A549 (cell line): ENCODE data around the gene DYNC1LI2. TPM values are rescaled to one million over a fixed set of nuclear protein-coding genes. Genes with fewer than 3 reads are reported as not detected.

Experiments used
- ATAC-seq, 2 experiments: fragments of 200-7000 bp in 1 of 2; fragments of >200 bp in 1 of 2; cut with Nextera tagmentation in 1 of 2; cut with Tn5 transposase in 1 of 2; 3 replicates each; pipeline versions ENCODE4 v1.8.0 to v1.9.1; 2018 to 2020; ENCODE audit warnings: mild to moderate bottlenecking in 1 of 2, moderate library complexity in 1 of 2
- CTCF ChIA-PET: fragments of 300-600 bp; sonication (Branson Sonifier 250); formaldehyde crosslinking; extraction: SDS; loops from one replicate; lab custom pipeline; 2021; ENCODE audit warnings: antibody characterized with exemption, inconsistent platforms; lab: Yijun Ruan, JAX
- POLR2A ChIA-PET: fragments of 350-600 bp; formaldehyde crosslinking; extraction: SDS; loops from one replicate; lab custom pipeline; 2021; ENCODE audit warnings: antibody characterized with exemption, inconsistent platforms; lab: Yijun Ruan, JAX
- DNase-seq, 2 experiments: peaks; one replicate each; pipeline versions ENCODE4 v3.0.0 to v3.0.0-alpha.2; 2011 to 2016; ENCODE audit warnings: low read depth in 1 of 2, low spot score in 1 of 2
- FAIRE-seq: peaks from 2 replicates; lab custom pipeline; 2011; peaks lifted over from hg19 to GRCh38; lab: Jason Lieb, UNC
- H3K27ac ChIP-seq, 2 experiments: fragments of >200 bp; sonication (Bioruptor Twin); formaldehyde crosslinking; 3 replicates each; pipeline ENCODE4 v1.5.1; 2016 to 2017
- H3K4me1 ChIP-seq: fragments of >200 bp; sonication (Bioruptor Twin); formaldehyde crosslinking; 3 replicates; pipeline ENCODE4 v1.6.1; 2016
- H3K4me2 ChIP-seq: fragments of >200 bp; sonication (Bioruptor Twin); formaldehyde crosslinking; 3 replicates; pipeline ENCODE4 v1.6.1; 2016
- H3K4me3 ChIP-seq: fragments of >200 bp; sonication (Bioruptor Twin); formaldehyde crosslinking; 3 replicates; pipeline ENCODE4 v1.5.1; 2016
- H3K9me3 ChIP-seq: fragments of >200 bp; sonication (Bioruptor Twin); formaldehyde crosslinking; 3 replicates; pipeline ENCODE4 v1.6.1; 2016
- CBX8 ChIP-seq: fragments of 200-600 bp; sonication (generic); IDR thresholded peaks from 2 replicates; pipeline ENCODE4 v1.6.1; 2016
- CEBPB ChIP-seq, 2 experiments: fragments of >200 bp in 1 of 2; sonication (Bioruptor Twin) in 1 of 2; formaldehyde crosslinking in 1 of 2; IDR thresholded peaks; 2 replicates each; pipeline ENCODE4 v1.6.1; 2012 to 2016
- CHD2 ChIP-seq: fragments of 150-350 bp; IDR thresholded peaks from 2 replicates; pipeline ENCODE4 v1.6.1; 2014; ENCODE audit warnings: low read length; ENCODE audit not compliant: partially characterized antibody
- CHD4 ChIP-seq: fragments of 200-600 bp; sonication (generic); IDR thresholded peaks from 2 replicates; pipeline ENCODE4 v1.6.1; 2016; ENCODE audit warnings: antibody characterized with exemption, mild to moderate bottlenecking, borderline replicate concordance
- EHMT2 ChIP-seq: fragments of 200-600 bp; sonication (generic); IDR thresholded peaks from 2 replicates; pipeline ENCODE4 v1.6.1; 2016; ENCODE audit warnings: antibody characterized with exemption, low read depth, mild to moderate bottlenecking, moderate library complexity
- HOXB13 ChIP-seq: fragments of 250-450 bp; sonication (Bioruptor Pico); IDR thresholded peaks from 2 replicates; pipeline ENCODE4 v1.5.0; 2020; ENCODE audit warnings: low read depth, mild to moderate bottlenecking, moderate library complexity
- KDM5A ChIP-seq: fragments of 200-600 bp; sonication (generic); IDR thresholded peaks from 2 replicates; pipeline ENCODE4 v1.6.1; 2016; ENCODE audit warnings: antibody characterized with exemption, mild to moderate bottlenecking
- MAZ ChIP-seq: fragments of 150-350 bp; IDR thresholded peaks from 2 replicates; pipeline ENCODE4 v1.6.1; 2014; ENCODE audit warnings: antibody characterized with exemption, low read depth, low read length, borderline replicate concordance
- RARB ChIP-seq: fragments of 250-450 bp; sonication (Bioruptor Pico); IDR thresholded peaks from 2 replicates; pipeline ENCODE4 v1.8.0; 2021; ENCODE audit warnings: mild to moderate bottlenecking, moderate library complexity
- RNF2 ChIP-seq: fragments of 200-600 bp; sonication (generic); IDR thresholded peaks from 2 replicates; pipeline ENCODE4 v1.6.1; 2016; ENCODE audit warnings: low read depth, mild to moderate bottlenecking, antibody characterized with exemption, moderate library complexity, borderline replicate concordance
- ZC3H11A ChIP-seq: fragments of 450-650 bp; IDR thresholded peaks from 2 replicates; pipeline ENCODE4 v1.6.1; 2014; ENCODE audit warnings: antibody characterized with exemption, mild to moderate bottlenecking
- ZFP36 ChIP-seq: fragments of 450-650 bp; IDR thresholded peaks from 2 replicates; pipeline ENCODE4 v1.6.1; 2014; ENCODE audit warnings: borderline replicate concordance; ENCODE audit not compliant: partially characterized antibody
- WGBS: methylation state at CpG from one replicate; pipeline ENCODE4 v1.1.6; 2017; ENCODE audit errors: missing lambda C conversion rate; 5-methylcytosine and 5-hydroxymethylcytosine counted together
- polyA plus RNA-seq, 4 experiments: library from polyadenylated mRNA; depleted of rRNA in 3 of 4; stranded (reverse); fragments of >200 nt; fragmentation: RNase III in 1 of 4; extraction: RNeasy Plus Mini Kit Qiagen cat#74134 plus additional on column Dnase treatment in 1 of 4; gene quantifications; 2 replicates in 3 of 4; 3 replicates in 1 of 4; pipeline ENCODE4 v1.2.3, GENCODE V29; 2011 to 2017
- TF ChIP-seq, protein P1 (sequence below): IDR thresholded peaks from 2 replicates; pipeline ENCODE4 v1.6.1; 2012; ENCODE audit warnings: low read depth, borderline replicate concordance
- TF ChIP-seq, protein P2 (sequence below): fragments of >200 bp; sonication (Bioruptor Twin); formaldehyde crosslinking; IDR thresholded peaks from 3 replicates; pipeline ENCODE4 v1.6.1; 2016
- TF ChIP-seq, protein P3 (sequence below): fragments of 200-600 bp; sonication (generic); IDR thresholded peaks from 2 replicates; pipeline ENCODE4 v1.6.1; 2016; ENCODE audit warnings: antibody characterized with exemption, mild to moderate bottlenecking, moderate library complexity
- TF ChIP-seq, protein P4 (sequence below): fragments of 250-450 bp; sonication (Bioruptor Pico); IDR thresholded peaks from 2 replicates; pipeline ENCODE4 v1.5.0; 2021; ENCODE audit warnings: mild to moderate bottlenecking, moderate library complexity, borderline replicate concordance

The DYNC1LI2 gene
- polyA plus RNA-seq, 2 of the 4 experiments (the other 2 are of a cell fraction) = 96.5 to 112 TPM

DNA sequence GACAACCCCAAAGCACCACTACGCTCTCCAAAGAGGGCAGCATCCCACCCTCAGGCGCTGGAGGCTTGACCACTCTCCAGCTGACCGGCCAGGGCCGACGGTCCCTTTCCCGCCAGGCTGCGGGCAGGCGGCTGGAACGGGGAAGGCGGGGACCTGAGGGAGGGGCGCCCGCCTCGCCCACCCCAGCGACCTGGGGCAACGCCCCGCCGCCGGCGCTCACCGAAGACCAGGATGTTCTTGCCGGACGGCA is 431 bp downstream of the DYNC1LI2 start:
- ChIA-PET CTCF (interaction anchor here (0.5 to 4.9 kb wide), 29 partner anchors 9 to 240 kb away, joined by 3 to 48 read pairs (median 7); partner anchors contain the start of gene NAE1), POLR2A (interaction anchor here (1.2 kb wide), 1 partner anchor 9 kb away, joined by 5 read pairs; no protein-coding TSS in a partner anchor)
- ATAC-seq (peak; percentile 26 to 67; a peak in 5 of 6 replicates), DNase-seq (no peak), FAIRE-seq (no peak)
- no peak for TF ChIP-seq CEBPB (IDR thresholded peaks at IDR 0.05)
- TF ChIP-seq, protein P1, sequence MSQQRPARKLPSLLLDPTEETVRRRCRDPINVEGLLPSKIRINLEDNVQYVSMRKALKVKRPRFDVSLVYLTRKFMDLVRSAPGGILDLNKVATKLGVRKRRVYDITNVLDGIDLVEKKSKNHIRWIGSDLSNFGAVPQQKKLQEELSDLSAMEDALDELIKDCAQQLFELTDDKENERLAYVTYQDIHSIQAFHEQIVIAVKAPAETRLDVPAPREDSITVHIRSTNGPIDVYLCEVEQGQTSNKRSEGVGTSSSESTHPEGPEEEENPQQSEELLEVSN = peak; percentile 32; the same call in 1 of the 2 replicates
- H3K4me1 ChIP-seq = peaks cover 16% of the 10 kb centered on the region
- peak overlapping the region; percentile 92 to 96 for H3K27ac ChIP-seq
- H3K9me3 ChIP-seq = no peaks in the 10 kb centered on the region
- H3K4me3 ChIP-seq = peak overlapping the region; percentile 92
- H3K4me2 ChIP-seq = peak overlapping the region; percentile 90
- WGBS = 0% methylated on average over 7 of the region's 22 CpGs

DNA sequence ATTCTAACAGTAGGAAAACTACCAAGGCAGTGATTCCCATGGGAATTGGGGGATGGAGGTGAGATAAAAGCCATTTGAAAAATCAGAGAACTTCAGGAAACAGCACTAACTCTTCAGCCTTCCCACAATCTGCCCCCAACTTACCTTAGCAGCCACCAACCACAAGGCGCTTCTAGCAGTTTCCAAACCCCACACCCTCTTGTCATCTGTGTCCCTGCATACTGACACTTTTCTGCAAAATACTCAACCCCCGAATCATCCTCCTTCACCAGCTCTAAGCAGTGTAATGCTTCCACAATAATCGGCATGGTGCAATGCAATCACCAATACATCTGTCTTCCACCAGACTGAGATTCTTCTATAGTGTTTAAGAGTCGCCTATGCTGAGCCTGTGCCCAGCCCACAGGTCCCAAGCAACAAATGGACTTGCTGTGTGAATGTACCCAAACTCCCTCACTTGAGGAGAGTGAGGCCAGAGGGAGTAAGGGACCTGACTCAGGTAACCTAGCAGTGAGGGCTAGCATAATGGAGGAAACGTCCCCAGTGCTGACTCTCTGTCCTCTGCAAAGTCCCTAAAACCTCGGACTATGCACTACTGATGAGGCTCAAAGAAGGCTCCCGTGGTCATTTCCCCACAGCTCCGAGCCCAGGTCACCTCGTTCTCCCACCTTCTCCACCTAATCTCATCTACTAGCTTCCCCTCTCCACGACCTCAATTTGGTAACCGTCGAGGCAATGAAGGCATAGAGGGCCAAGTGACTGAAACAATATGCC is 943 bp downstream of the DYNC1LI2 start:
- TF ChIP-seq RNF2 (no peak), ZC3H11A (no peak), HOXB13 (CRISPR knock-in tag) (no peak), CBX8 (no peak), RARB (CRISPR knock-in tag) (no peak), CHD2 (no peak), ZFP36 (no peak), CHD4 (no peak), CEBPB (IDR thresholded peaks at IDR 0.05) (no peak), KDM5A (no peak), MAZ (no peak), EHMT2 (no peak)
- TF ChIP-seq, protein P2, sequence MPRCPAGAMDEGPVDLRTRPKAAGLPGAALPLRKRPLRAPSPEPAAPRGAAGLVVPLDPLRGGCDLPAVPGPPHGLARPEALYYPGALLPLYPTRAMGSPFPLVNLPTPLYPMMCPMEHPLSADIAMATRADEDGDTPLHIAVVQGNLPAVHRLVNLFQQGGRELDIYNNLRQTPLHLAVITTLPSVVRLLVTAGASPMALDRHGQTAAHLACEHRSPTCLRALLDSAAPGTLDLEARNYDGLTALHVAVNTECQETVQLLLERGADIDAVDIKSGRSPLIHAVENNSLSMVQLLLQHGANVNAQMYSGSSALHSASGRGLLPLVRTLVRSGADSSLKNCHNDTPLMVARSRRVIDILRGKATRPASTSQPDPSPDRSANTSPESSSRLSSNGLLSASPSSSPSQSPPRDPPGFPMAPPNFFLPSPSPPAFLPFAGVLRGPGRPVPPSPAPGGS = no peak; the same call in 2 of the 3 replicates
- TF ChIP-seq, protein P3, sequence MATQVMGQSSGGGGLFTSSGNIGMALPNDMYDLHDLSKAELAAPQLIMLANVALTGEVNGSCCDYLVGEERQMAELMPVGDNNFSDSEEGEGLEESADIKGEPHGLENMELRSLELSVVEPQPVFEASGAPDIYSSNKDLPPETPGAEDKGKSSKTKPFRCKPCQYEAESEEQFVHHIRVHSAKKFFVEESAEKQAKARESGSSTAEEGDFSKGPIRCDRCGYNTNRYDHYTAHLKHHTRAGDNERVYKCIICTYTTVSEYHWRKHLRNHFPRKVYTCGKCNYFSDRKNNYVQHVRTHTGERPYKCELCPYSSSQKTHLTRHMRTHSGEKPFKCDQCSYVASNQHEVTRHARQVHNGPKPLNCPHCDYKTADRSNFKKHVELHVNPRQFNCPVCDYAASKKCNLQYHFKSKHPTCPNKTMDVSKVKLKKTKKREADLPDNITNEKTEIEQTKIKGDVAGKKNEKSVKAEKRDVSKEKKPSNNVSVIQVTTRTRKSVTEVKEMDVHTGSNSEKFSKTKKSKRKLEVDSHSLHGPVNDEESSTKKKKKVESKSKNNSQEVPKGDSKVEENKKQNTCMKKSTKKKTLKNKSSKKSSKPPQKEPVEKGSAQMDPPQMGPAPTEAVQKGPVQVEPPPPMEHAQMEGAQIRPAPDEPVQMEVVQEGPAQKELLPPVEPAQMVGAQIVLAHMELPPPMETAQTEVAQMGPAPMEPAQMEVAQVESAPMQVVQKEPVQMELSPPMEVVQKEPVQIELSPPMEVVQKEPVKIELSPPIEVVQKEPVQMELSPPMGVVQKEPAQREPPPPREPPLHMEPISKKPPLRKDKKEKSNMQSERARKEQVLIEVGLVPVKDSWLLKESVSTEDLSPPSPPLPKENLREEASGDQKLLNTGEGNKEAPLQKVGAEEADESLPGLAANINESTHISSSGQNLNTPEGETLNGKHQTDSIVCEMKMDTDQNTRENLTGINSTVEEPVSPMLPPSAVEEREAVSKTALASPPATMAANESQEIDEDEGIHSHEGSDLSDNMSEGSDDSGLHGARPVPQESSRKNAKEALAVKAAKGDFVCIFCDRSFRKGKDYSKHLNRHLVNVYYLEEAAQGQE = no peak
- TF ChIP-seq, protein P4, sequence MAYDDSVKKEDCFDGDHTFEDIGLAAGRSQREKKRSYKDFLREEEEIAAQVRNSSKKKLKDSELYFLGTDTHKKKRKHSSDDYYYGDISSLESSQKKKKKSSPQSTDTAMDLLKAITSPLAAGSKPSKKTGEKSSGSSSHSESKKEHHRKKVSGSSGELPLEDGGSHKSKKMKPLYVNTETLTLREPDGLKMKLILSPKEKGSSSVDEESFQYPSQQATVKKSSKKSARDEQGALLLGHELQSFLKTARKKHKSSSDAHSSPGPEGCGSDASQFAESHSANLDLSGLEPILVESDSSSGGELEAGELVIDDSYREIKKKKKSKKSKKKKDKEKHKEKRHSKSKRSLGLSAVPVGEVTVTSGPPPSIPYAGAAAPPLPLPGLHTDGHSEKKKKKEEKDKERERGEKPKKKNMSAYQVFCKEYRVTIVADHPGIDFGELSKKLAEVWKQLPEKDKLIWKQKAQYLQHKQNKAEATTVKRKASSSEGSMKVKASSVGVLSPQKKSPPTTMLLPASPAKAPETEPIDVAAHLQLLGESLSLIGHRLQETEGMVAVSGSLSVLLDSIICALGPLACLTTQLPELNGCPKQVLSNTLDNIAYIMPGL (CRISPR knock-in tag) = no peak
- ATAC-seq (peak; percentile 23 to 32; a peak in 3 of 6 replicates), DNase-seq (no peak), FAIRE-seq (no peak)
- Histone ChIP-seq H3K4me1 (peaks cover 16% of the 10 kb centered on the region), H3K9me3 (no peaks in the 10 kb centered on the region), H3K27ac (peak overlapping the region; percentile 92 to 96), H3K4me2 (peak overlapping the region; percentile 90), H3K4me3 (peak overlapping the region; percentile 92)
- POLR2A ChIA-PET = interaction anchor here (0.6 to 1.2 kb wide), 2 partner anchors 8 to 9 kb away, joined by 3 to 5 read pairs; no protein-coding TSS in a partner anchor
- WGBS = 11% methylated on average over 12 of the region's 12 CpGs
- CTCF ChIA-PET = interaction anchor here (1.0 to 4.9 kb wide), 16 partner anchors 9 to 240 kb away, joined by 3 to 48 read pairs (median 8); partner anchors contain the start of gene NAE1
